Measurements from ENCODE around the gene ID2.

ID2 gene

DNA sequence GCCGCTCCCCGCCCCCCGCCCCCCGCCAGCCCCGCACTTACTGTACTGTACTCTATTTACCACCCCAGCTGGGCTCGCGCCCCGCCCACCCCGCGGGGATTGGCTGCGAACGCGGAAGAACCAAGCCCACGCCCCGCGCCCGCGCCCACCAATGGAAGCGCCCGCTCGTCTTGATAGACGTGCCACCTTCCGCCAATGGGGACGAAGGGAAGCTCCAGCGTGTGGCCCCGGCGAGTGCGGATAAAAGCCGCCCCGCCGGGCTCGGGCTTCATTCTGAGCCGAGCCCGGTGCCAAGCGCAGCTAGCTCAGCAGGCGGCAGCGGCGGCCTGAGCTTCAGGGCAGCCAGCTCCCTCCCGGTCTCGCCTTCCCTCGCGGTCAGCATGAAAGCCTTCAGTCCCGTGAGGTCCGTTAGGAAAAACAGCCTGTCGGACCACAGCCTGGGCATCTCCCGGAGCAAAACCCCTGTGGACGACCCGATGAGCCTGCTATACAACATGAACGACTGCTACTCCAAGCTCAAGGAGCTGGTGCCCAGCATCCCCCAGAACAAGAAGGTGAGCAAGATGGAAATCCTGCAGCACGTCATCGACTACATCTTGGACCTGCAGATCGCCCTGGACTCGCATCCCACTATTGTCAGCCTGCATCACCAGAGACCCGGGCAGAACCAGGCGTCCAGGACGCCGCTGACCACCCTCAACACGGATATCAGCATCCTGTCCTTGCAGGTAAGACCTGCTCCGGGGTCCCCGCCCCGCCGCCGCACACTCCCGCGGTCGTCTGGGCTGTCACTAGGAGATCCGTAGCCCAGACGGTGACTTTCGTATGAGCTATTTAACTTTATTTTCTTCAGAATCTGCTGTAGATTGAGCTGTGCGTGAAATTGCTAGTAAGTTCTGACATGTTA is at the start of gene ID2:
ID2 (plus strand) TSS at position 271 of the 907 bp plus-strand sequence; CDS start at position 381, 110 bp downstream.
- peak; percentile 99 for DNase-seq (ENCODE audit: insufficient read length, low spot score)
- FAIRE-seq: peak; percentile 79

- DNase-seq (ENCODE audit: insufficient read length, low spot score) (no peak), FAIRE-seq (peak; percentile 69)
Observed at GRCh38 chr2:8632755-8633154, 49.1 kb upstream of the ID2 start.

DNA sequence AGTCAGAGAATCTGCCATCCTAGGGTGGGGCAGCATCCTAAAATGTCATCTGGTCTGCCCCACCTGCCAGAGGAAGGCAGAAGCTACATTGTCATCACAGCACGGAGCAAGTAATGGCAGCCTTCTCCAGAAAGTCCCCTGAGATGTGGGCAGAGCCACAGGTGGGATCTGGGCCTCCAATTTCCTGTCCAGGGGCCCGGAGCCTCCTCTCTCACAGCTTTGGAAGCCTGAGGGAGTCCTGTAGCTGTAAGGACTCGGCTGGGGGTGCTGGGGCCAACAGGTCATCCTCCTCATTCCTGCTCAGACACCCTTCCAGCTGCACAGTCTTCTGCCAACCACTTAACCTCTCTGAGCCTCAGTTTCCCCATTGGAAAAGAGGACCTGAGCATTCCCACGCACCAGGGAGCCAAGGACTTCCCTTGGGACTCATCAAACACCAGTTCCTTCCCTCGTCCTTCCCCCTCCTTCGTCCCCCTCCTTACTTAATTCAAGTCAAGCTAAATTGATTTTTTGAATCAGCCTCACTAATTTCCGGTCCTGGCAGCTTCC is 48.6 kb upstream of the ID2 start:
- FAIRE-seq (no peak), DNase-seq (ENCODE audit: insufficient read length, low spot score) (peak; percentile 49)

GRCh38 chr2:8633735-8634313 is 48.0 kb upstream of the ID2 start:
- peak; percentile 94 for FAIRE-seq
- DNase-seq (ENCODE audit: insufficient read length, low spot score): peak; percentile 85

- FAIRE-seq (no peak), DNase-seq (ENCODE audit: insufficient read length, low spot score) (no peak)
Observed at GRCh38 chr2:8634466-8635172, 47.2 kb upstream of the ID2 start.

DNA sequence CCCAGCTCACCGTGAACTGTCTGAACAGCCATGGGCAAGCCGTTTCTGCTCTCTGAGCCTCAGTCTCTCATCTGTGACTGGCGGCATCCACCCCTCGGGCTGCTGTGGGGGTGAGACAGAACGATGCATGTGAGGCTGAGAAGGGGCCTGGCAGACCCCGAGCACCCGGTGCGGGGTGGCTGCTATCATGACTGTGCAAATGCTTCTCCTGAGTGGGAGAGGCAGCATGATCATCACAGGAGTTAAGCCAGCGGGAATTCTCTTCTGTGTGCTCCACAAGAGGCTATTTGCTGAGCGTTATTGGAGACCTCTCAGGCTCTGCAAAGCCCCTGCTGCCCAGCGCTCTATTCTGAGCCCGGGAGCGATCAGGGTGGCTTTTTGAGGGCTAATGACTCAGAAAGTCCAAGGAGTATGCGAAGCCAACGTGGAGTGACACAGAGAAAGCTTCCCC is 45.8 kb upstream of the ID2 start:
- no peak for DNase-seq (ENCODE audit: insufficient read length, low spot score)
- FAIRE-seq: no peak

- peak; percentile 46 for FAIRE-seq
- DNase-seq (ENCODE audit: insufficient read length, low spot score): peak; percentile 42
Observed at GRCh38 chr2:8636721-8637636, 44.9 kb upstream of the ID2 start.

DNA sequence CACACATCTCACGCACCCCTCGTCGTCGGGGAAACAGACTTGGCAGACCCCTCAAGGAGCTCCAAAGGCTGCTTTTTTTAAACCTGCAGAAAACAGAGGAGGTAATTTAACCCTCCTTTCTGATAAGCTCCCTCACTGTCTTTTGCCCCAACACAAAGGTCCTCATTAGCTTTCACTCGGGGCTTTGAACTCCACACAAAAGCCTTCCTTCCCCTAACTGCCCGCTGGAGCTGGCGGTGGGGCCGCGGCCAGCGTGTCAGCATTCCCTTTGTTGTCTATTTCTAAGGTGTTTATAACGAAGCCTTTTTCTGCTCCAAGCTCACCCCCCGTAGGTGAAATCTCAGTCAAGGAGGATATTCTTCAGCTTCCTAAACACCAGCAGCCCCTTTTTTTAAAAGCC is 43.5 kb upstream of the ID2 start:
- FAIRE-seq (no peak), DNase-seq (ENCODE audit: insufficient read length, low spot score) (no peak)

DNA sequence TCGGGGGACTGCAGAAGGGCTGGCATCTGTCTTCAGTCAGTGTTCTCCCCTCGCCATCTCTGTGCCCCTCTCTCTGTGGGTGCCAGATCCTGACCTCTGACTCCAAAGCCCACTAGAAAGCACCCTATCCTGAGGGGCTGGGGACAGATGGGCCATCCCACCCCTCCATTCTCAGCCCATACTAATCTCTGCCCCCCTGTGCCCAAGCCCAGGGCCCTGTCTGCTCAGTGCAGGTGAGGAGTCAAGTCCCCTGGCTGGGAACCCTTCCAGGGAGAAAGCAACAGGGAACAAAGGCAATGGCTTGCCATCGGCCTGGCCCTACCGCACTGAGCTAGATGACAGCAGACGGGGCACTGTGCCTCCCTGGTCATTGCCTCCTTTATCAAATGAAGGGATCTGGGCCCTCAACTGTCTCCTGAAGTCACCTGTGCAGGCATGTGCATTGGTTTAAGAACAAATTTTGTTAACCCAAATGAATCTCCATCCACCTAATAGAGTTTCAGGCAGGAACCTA is 42.7 kb upstream of the ID2 start:
- DNase-seq (ENCODE audit: insufficient read length, low spot score) (no peak), FAIRE-seq (no peak)

DNA sequence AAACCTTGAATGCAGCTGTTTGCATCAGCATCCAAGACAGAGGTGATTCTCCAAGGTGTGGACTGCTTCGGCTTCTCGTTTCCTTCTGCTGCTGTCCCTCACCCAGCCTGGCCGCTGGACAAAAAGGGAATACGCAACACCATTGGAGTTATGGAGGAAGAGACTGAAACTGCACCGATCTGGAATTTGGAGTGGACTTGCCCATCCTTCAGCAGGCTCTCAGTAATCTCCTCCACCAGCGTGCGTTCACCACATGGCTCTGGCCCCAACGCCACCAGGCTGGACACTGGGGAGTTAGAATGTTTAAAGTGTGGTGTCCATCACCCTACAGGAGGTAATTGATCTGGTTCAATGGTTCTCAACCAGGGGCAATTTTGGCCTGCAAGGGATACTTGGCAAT is 41.4 kb upstream of the ID2 start:
- DNase-seq (ENCODE audit: insufficient read length, low spot score) (no peak), FAIRE-seq (no peak)

DNA sequence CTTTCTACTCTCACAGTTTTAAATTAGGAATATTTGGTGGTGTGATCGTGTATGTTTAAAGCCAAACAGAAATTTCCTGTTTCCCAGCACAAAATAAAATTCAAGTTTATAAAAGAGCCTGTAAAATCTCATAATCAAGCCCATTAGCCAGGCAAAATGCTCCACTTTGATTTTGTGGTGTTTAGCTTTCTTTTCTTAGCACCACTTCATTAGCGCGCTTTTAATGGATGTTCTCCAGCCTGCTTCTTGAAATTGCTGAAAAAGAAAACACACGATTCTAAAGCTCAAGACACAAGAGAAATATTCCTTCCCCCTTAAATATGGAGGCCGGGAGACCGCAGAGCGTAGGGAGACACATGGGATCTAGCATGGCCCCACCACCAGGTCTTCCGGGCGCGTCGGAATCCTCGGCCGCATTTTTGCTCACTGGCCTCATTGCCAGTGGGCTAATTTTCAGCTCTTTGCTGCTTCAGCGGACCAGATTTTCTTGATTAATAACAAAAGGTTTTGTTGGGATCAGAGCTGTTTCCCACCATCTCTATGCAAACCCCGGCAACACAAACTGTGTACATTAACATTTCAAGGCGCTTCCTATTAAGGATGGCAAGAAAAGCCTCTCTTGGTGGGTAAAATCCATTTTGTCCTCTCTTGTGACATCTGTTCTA is 40.4 kb upstream of the ID2 start:
- FAIRE-seq: no peak
- DNase-seq (ENCODE audit: insufficient read length, low spot score): no peak

DNA sequence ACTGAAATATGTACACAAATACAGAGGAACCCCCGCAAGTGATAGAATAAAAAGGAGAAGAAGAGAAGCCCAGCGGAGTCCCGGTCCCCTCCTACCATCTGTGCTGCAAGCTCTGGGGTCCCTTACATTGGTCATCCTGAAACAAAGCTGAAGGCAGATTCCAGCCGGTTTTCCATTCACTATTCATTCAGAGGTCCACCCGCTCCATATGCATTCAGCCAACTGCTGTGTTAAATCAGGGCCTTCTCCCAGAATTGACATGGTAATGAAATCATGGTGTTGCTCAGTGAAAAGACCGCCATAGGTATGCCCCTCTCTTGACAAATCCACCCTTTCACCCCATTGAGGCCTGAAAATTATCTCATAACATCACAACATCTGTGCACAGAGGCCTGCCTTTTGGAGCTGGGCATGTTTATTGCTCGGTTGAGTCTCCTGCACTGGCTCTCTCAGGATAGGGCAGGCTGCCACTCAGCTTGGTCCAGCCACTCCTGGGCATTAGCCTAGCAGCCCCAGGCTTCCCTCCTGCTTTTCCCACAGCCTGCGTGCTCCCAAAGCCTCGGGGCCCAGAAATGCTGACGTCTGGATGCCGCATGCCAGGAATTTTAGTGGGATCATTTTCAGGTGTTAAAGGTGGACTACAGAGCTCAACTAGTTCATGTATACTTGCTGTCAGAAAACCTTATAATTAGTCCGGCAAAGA is 39.3 kb upstream of the ID2 start:
- no peak for DNase-seq (ENCODE audit: insufficient read length, low spot score)
- no peak for FAIRE-seq

- no peak for FAIRE-seq
- no peak for DNase-seq (ENCODE audit: insufficient read length, low spot score)
Observed at GRCh38 chr2:8643250-8643995, 38.4 kb upstream of the ID2 start.

- no peak for FAIRE-seq
- DNase-seq (ENCODE audit: insufficient read length, low spot score): no peak
Observed at GRCh38 chr2:8643996-8644356, 37.9 kb upstream of the ID2 start.

- FAIRE-seq (no peak), DNase-seq (ENCODE audit: insufficient read length, low spot score) (no peak)
Observed at GRCh38 chr2:8644605-8645175, 37.2 kb upstream of the ID2 start.

DNA sequence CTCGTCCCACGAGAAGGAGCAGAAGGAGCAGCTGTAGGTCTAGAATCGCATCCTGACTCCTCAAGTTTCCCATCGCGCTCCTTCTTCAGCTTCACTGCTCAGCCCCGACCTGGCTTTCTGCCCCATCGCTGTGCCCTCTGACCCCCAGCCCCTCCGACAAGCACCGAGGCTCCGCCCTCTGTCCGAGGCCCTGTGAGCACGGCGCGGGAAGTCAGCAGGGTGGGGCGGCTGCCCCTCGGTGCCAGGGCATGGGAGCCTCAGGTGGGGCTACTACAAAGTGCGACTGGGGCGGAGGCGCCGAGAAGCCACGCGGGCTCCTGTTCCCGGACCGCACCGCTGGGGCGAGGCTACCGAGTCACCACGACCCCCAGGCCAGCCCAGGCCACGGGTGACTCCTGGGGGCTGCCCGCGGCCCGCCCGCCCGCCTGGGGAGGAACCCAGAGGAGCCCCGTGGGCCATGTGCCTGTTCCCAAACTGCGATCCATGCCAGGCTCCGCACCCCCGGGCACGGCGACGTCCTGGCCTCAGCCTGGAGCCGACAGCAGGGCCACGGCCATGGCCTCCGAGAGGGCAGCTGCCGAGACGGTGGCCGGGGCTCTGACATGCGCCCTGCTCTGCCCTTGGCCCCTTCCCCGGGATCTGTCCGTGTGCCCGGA is 36.6 kb upstream of the ID2 start:
- FAIRE-seq: no peak
- no peak for DNase-seq (ENCODE audit: insufficient read length, low spot score)

DNA sequence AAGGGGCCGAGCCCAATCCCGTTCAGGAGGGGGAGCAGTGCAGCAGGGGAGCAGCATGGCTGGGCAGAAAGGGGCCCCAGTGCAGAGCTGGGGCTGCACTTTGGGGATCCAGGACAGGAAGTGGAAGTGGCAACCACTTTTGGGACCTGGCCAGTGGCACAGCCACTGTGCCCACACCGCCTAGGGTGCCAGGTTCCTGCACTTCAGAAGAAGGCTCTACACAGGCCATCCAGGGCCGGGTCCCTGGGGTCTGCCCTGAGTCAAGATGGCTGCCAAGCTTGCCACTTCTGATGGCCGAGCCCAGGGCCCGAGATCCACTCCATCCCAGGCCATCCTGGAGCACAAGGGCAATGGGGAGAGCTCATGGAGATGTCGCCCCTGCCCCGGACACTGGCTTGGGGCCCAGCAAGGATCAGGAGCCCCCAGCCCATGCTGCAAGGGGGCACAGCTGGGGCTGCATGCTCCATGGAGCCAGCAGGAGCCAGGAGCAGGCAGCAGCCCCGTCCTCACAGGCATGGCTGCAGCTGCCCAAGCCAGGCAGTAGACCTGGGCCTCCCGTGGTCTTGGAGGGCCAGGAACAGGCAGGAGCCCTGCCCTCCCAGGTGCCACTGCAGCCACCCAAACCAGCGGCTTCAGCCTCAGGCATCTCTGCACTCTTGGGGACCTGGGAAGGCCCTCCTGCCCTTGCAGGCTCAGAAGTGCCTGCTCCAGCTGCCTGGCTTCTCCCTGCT is 35.0 kb upstream of the ID2 start:
- DNase-seq (ENCODE audit: insufficient read length, low spot score): no peak
- no peak for FAIRE-seq
